ENCODE results near the gene PSPN.

DNA sequence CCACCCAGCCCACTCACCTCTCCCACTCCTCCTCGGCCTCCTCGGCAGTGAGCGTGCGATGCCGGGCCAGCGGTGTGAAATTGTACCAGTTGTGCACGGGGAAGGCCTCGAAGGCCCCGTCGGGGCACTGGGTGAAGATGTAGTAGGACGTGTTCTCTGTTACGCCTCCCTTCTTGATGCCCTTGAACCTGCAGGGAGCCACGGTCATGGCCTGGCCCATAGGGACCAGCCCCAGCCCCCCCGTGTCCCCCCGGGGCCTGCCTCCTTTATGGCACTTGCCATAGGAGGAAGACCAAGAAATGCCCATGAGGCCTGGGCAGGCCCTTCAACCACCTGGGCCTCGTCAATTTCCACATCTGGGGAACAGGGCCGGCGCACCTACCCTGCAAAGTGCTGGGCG is 11.6 kb upstream of the PSPN start:
- TF ChIP-seq, protein P1, sequence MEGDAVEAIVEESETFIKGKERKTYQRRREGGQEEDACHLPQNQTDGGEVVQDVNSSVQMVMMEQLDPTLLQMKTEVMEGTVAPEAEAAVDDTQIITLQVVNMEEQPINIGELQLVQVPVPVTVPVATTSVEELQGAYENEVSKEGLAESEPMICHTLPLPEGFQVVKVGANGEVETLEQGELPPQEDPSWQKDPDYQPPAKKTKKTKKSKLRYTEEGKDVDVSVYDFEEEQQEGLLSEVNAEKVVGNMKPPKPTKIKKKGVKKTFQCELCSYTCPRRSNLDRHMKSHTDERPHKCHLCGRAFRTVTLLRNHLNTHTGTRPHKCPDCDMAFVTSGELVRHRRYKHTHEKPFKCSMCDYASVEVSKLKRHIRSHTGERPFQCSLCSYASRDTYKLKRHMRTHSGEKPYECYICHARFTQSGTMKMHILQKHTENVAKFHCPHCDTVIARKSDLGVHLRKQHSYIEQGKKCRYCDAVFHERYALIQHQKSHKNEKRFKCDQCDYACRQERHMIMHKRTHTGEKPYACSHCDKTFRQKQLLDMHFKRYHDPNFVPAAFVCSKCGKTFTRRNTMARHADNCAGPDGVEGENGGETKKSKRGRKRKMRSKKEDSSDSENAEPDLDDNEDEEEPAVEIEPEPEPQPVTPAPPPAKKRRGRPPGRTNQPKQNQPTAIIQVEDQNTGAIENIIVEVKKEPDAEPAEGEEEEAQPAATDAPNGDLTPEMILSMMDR (IDR thresholded peaks at IDR 0.05), result no peak
- TF ChIP-seq, protein P2, sequence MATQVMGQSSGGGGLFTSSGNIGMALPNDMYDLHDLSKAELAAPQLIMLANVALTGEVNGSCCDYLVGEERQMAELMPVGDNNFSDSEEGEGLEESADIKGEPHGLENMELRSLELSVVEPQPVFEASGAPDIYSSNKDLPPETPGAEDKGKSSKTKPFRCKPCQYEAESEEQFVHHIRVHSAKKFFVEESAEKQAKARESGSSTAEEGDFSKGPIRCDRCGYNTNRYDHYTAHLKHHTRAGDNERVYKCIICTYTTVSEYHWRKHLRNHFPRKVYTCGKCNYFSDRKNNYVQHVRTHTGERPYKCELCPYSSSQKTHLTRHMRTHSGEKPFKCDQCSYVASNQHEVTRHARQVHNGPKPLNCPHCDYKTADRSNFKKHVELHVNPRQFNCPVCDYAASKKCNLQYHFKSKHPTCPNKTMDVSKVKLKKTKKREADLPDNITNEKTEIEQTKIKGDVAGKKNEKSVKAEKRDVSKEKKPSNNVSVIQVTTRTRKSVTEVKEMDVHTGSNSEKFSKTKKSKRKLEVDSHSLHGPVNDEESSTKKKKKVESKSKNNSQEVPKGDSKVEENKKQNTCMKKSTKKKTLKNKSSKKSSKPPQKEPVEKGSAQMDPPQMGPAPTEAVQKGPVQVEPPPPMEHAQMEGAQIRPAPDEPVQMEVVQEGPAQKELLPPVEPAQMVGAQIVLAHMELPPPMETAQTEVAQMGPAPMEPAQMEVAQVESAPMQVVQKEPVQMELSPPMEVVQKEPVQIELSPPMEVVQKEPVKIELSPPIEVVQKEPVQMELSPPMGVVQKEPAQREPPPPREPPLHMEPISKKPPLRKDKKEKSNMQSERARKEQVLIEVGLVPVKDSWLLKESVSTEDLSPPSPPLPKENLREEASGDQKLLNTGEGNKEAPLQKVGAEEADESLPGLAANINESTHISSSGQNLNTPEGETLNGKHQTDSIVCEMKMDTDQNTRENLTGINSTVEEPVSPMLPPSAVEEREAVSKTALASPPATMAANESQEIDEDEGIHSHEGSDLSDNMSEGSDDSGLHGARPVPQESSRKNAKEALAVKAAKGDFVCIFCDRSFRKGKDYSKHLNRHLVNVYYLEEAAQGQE (IDR thresholded peaks at IDR 0.05; ENCODE audit: insufficient read depth in 1 of 2, low read depth in 2 of 2, low read length in 1 of 2), result no peak

Measured in Panc1 (cell line).